MCF 10A (cell line): ENCODE data around the gene METTL1. TPM values are rescaled to one million over a fixed set of nuclear protein-coding genes. Genes with fewer than 3 reads are reported as not detected.

ENCODE experiments used
- BruUV-seq: library from RNA; stranded (reverse); fragments of 400-500 nt; replicated peaks from 2 replicates; lab custom pipeline; 2021; lab: Mats Ljungman, UMichigan
- CTCF ChIA-PET: fragments of 300-600 bp; sonication (Branson Sonifier 250); formaldehyde crosslinking; extraction: SDS; loops from one replicate; lab custom pipeline; 2021; ENCODE audit warnings: antibody characterized with exemption, inconsistent platforms; lab: Yijun Ruan, JAX
- POLR2A ChIA-PET: fragments of 300-600, 350-650 bp; sonication (Branson Sonifier 250); formaldehyde crosslinking; extraction: SDS; loops from one replicate; lab custom pipeline; 2020; ENCODE audit warnings: antibody characterized with exemption, inconsistent platforms; lab: Yijun Ruan, JAX
- DNase-seq: peaks from one replicate; pipeline ENCODE4 v3.0.0-alpha.2; 2018; ENCODE audit not compliant: unreplicated experiment
- H3K27ac Mint-ChIP-seq: one replicate; pipeline ENCODE4 v1.8.0; 2022; ENCODE audit warnings: mild to moderate bottlenecking, low read depth, mixed read lengths; ENCODE audit not compliant: unreplicated experiment
- H3K27me3 Mint-ChIP-seq: one replicate; pipeline ENCODE4 v1.8.0; 2022; ENCODE audit warnings: mixed read lengths; ENCODE audit not compliant: insufficient read depth, unreplicated experiment
- H3K36me3 Mint-ChIP-seq: one replicate; pipeline ENCODE4 v1.8.0; 2022; ENCODE audit warnings: mild to moderate bottlenecking, moderate library complexity, mixed read lengths; ENCODE audit not compliant: insufficient read depth, unreplicated experiment
- H3K4me1 Mint-ChIP-seq: one replicate; pipeline ENCODE4 v1.8.0; 2022; ENCODE audit warnings: mixed read lengths; ENCODE audit not compliant: insufficient read depth, unreplicated experiment
- H3K4me3 Mint-ChIP-seq: one replicate; pipeline ENCODE4 v1.8.0; 2022; ENCODE audit warnings: mild to moderate bottlenecking, moderate library complexity, mixed read lengths; ENCODE audit not compliant: unreplicated experiment
- H3K9me3 Mint-ChIP-seq: one replicate; pipeline ENCODE4 v1.8.0; 2022; ENCODE audit warnings: mixed read lengths; ENCODE audit not compliant: unreplicated experiment
- intact Hi-C: fragments of 100-400 bp; cut with micrococcal nuclease; formaldehyde crosslinking; loops from 2 replicates; pipeline ENCODE4 v1.14.1; 2022
- total RNA-seq: library from RNA; stranded (reverse); gene quantifications from 2 replicates; pipeline ENCODE4 v1.2.3, GENCODE V29; 2022
- TF ChIP-seq, protein P1 (sequence below): fragments of 200-600 bp; IDR thresholded peaks from one replicate; pipeline ENCODE4 v1.8.0; 2022; ENCODE audit warnings: antibody characterized with exemption, mild to moderate bottlenecking; ENCODE audit not compliant: unreplicated experiment

METTL1 gene
- total RNA-seq, 1 experiment from 2014 or later = 40.6 TPM

DNA sequence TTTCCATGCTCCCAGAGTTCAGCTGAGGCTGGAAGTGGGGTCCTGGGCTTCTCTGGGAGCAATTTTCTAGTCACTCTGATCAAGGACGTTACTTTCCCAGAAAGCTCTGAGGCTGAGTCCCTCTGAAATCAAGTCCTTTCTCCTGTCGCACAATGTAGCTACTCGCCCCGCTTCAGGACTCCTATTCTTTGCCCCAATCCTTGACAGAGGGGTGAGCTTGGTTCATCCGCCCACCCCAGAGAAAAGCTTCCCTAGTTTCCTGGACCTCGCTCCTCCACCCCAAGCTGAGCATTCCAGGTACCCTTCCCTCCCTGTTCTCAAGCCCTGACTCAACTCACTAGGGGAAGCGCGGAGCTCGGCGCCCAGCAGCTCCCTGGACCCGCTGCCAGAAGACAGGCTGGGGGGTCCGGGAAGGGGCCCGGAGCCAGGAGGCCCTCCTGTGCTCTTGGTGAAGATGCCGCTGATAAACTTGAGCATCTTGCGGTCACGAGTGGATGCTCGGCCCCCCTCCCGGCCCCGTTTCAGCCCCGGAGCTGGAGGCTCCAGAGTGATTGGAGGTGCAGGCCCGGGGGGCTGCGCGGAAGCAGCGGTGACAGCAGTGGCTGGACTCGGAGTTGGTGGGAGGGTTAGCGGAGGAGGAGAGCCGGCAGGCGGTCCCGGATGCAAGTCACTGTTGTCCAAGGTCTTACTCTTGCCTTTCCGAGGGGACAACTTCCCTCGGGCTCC is 35.0 kb downstream of the METTL1 start:
- TF ChIP-seq, protein P1, sequence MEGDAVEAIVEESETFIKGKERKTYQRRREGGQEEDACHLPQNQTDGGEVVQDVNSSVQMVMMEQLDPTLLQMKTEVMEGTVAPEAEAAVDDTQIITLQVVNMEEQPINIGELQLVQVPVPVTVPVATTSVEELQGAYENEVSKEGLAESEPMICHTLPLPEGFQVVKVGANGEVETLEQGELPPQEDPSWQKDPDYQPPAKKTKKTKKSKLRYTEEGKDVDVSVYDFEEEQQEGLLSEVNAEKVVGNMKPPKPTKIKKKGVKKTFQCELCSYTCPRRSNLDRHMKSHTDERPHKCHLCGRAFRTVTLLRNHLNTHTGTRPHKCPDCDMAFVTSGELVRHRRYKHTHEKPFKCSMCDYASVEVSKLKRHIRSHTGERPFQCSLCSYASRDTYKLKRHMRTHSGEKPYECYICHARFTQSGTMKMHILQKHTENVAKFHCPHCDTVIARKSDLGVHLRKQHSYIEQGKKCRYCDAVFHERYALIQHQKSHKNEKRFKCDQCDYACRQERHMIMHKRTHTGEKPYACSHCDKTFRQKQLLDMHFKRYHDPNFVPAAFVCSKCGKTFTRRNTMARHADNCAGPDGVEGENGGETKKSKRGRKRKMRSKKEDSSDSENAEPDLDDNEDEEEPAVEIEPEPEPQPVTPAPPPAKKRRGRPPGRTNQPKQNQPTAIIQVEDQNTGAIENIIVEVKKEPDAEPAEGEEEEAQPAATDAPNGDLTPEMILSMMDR = no peak
- Mint-ChIP-seq H3K27me3 (peaks cover 68% of the 10 kb centered on the region), H3K27ac (no peak overlapping the region), H3K4me1 (peaks cover 11% of the 10 kb centered on the region), H3K4me3 (peak overlapping the region; percentile 66), H3K36me3 (no peaks in the 10 kb centered on the region), H3K9me3 (no peaks in the 10 kb centered on the region)
- BruUV-seq = no TSS peak
- ChIA-PET CTCF (interaction anchor here (0.6 to 4.2 kb wide), 10 partner anchors 11 to 279 kb away, joined by 3 to 43 read pairs (median 4); partner anchors contain the start of gene TSFM), POLR2A (interaction anchor here (0.5 to 4.5 kb wide), 3 partner anchors 8 to 106 kb away, joined by 3 to 17 read pairs (median 5); partner anchors contain the start of gene TSPAN31)
- intact Hi-C loops = loop anchor here (2.0 kb wide), 1 partner anchor 154 kb away; no protein-coding TSS in a partner anchor
- no peak for DNase-seq

DNA sequence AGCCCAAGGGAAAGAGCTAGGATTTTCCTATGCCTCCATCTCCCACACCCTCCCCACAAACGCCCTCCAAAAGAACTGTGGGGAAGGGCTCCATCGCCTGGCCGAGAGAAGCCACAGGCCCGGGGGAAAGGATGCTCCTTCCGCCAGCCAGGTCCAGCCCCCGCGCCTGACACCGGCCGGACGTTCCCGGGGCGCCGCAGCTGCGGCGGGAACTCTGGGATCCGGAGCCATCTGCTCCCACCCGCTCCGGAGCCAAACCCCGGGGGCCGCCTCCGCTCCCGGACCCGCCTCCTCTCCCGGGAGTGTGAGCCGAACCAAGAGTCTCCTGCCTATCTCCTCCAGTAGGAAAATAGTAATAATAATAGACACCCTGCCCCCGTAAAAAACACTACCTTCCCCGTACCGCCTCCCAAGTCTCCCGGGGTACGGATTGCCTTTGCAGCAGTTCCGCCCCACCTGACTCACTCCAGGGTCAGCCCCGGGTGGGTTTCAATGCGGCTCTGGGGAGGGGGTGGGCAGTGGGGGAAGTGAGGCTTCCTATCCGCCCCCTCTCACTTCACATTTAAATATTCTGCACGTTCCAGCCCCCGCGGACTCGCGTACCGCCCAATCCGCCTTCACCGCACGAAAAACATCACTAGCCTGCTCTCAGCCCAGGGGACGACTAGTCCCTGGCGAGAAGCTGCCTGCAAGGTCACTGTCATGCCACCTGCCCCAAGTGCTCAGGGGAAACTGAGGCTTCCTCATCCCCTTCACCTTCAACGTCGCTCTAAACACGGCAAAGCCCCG is 35.8 kb downstream of the METTL1 start:
- no peak overlapping the region for H3K27ac Mint-ChIP-seq
- H3K4me1 Mint-ChIP-seq = peaks cover 11% of the 10 kb centered on the region
- no peaks in the 10 kb centered on the region for H3K36me3 Mint-ChIP-seq
- TF ChIP-seq, protein P1 = peak; percentile 37
- no TSS peak for BruUV-seq
- peaks cover 64% of the 10 kb centered on the region for H3K27me3 Mint-ChIP-seq
- DNase-seq = peak; percentile 56
- ChIA-PET CTCF (interaction anchor here (0.6 to 4.2 kb wide), 10 partner anchors 10 to 278 kb away, joined by 3 to 43 read pairs (median 4); partner anchors contain the start of gene TSFM), POLR2A (interaction anchor here (0.5 to 4.5 kb wide), 4 partner anchors 9 to 105 kb away, joined by 3 to 17 read pairs (median 7); partner anchors contain the start of gene TSPAN31)
- no peaks in the 10 kb centered on the region for H3K9me3 Mint-ChIP-seq
- intact Hi-C loops = loop anchor here (2.0 kb wide), 1 partner anchor 153 kb away; no protein-coding TSS in a partner anchor
- peak overlapping the region; percentile 66 for H3K4me3 Mint-ChIP-seq

DNA sequence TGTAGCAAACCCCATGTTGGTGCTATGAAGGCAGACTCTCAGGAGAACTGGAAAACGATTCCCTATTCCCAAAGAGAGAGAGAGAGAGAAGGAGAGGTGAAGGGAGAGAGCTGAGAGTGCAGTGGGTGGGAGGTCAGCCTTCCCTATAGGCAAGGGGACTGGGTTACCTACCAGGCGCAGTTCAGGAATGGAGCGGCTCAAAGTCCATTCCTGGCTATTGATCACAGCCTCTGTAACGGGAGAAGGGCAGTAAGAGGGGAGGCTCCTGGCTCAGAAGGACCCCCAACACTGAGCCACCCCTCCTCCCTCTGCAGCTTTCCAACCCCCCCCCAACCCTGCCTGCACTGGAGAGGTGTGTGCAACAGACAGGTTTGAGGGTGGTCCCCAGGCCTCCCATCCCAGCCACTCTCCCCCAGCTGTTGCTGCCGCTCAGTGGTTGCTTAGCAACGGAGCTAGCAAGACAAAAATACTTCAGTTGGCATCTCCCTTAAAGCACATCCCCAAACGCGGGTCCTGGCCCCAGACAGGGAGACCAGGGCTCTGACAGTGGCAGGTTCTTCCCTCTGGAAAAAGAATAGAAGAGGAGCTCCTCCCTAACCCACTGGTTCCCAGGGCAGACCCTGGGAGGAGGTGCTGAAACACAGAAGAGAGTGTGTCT is 36.6 kb downstream of the METTL1 start:
- no TSS peak for BruUV-seq
- peaks cover 55% of the 10 kb centered on the region for H3K27me3 Mint-ChIP-seq
- ChIA-PET CTCF (interaction anchor here (0.6 to 4.2 kb wide), 11 partner anchors 10 to 847 kb away, joined by 3 to 43 read pairs (median 4); no protein-coding TSS in a partner anchor), POLR2A (interaction anchor here (0.7 to 4.5 kb wide), 5 partner anchors 8 to 41 kb away, joined by 3 to 17 read pairs (median 5); partner anchors contain the start of genes OS9 and TSPAN31)
- peaks cover 11% of the 10 kb centered on the region for H3K4me1 Mint-ChIP-seq
- DNase-seq = no peak
- TF ChIP-seq, protein P1 = no peak
- no peaks in the 10 kb centered on the region for H3K36me3 Mint-ChIP-seq
- no peaks in the 10 kb centered on the region for H3K9me3 Mint-ChIP-seq
- H3K27ac Mint-ChIP-seq = no peak overlapping the region
- H3K4me3 Mint-ChIP-seq = no peak overlapping the region
- intact Hi-C loops = no loop called here
